NCI-H187 treated with DMSO at 0.1 percent for 48 hours (cell line): ENCODE results near the gene TTF1.

ENCODE experiments used
- DNase-seq: peaks from one replicate; lab custom pipeline; 2025; lab: John Stamatoyannopoulos, UW

The TTF1 gene

DNA sequence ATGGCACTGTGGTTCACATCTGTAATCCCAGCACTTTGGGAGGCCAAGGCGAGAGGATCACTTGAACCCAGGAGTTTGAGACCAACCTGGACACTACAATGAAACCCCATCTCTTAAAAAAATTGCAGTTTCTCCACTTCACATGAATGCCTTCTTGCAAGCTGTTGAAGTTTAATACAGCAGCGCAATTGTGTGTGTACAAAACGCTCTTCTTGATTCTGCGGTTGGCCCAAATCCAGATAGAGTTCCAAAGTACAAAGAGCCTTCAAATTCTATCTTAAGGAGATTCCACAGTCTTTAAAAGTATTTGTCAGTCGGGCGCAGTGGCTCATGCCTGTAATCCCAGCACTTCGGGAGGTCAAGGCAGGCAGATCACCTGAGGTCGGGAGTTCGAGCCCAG, 42.6 kb downstream of the TTF1 start:
- no peak for DNase-seq

GRCh38 chr9:132357764-132358163, 48.9 kb downstream of the TTF1 start:
- no peak for DNase-seq

GRCh38 chr9:132356324-132356924, 50.2 kb downstream of the TTF1 start:
- no peak for DNase-seq

DNA sequence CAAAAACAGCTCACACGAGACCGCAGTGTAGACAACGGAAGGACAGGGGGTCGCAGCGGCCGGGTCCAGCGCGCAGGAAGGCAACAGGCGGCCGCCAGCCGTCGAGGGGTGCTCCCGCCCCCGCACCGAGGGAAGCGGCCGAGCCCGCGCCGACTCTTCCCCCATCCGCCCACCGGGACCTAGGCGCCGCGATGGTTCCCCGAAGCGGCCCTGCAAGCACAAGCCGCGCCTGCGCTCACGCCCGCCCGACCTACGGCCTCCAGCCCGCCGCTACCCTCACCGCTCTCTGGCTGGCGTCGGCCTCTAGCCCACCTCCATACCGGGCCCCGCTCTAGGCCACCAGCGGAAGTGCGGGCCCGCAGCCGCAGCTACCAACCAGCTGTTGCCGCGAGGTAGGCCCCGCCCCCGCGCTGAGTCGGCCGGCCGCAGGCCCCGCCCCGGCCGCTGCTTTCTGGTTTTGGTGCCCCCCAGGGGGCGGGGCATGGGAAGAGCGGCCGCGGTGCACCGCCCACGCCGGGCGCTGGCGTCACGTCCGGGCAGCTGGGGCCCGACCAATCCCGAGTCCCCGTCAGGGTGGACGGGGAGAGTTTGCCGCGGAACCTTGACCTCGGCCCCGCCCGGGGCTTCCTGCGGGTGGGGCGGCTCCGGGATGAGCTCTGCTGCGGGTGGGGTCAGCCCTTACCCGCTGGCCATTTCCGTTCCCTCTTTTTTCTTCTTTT, 51.8 kb downstream of the TTF1 start, which contains the start of gene SETX:
Gene SETX, minus strand, starts transcription at position 350 of the 719 bp plus-strand sequence. CDS start 5,558 bp downstream, outside the sequence.
- DNase-seq, result peak; percentile 27

DNA sequence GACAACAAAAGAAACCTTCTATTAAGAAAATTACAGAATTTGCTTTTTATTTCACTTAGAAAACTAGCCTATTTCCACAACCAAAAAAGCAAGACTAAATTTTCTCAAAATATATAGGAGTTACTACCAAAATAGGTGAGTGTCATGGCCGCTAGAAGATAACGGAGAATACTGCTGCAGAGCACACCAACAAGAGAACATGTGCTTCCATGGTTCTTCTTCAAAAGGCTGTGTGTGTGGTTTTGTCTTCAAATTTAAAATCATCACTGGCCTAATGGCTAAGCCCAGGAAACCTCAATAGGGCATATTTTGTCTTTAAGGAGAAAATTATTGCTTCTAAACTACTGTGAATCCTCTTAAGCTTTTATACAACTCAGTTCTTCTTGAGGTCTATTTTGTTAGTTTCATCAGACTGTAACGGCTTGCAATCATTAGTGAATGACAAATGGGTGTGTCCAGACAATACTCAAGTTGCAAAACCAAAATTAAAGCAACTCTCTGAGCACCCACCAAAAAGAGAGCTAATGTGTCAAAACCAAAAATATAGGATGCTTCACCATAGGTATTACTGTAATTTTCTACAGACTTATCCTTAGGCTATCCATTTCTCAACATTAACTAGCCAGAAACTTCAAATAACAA, 55.1 kb downstream of the TTF1 start:
- no peak for DNase-seq

GRCh38 chr9:132350861-132351315, 55.8 kb downstream of the TTF1 start:
- DNase-seq, result no peak

DNA sequence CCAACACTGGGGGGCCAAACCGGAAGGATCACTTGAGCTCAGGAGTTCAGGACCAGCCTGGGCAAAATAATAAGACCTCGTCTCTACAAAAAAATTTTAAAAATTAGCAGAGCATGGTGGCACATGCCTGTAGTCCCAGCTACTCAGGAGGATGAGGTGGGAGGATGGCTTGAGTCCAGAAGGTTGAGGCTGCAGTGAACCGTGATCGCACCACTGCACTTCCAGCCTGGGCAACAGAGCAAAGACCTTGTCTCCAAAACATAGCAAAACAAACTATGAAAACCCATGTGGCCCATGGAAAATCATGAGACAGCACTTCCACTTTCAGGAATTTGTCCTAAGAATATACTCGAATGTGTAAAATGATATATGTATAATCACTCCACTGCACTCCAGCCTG, 58.0 kb downstream of the TTF1 start:
- no peak for DNase-seq

- DNase-seq, result no peak
Measured at GRCh38 chr9:132346177-132346576, 60.5 kb downstream of the TTF1 start.

DNA sequence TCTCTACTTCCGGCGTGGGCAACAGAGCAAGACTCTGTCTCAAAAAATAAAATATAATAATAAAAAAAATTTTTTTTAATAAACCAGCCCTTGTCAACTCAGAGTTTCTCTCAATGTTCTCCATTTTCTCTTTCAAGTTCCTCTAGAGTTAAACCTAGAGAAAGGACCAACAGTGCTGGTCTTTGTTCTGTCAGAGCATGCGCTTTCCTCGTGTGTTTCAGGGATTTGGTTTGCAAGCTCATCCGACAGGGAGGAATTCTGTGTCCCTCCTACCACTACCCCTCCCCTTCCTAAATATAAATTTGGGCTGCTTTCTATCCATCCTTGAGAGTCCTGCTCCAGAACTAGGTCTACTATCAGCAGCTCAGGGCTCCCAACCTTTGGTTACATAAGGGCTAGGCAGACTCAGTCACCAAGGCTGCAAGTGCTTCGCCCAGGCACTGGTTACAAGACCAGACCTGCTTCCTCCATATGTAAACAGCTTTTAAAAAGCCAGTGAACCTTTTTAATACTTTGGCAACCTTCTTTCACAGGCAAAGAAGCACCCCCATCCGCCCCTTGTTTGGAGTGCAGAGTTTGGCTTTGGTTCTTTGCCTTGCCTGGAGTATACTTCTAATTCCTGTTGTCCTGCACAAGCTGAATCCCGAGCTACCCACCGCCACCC, 65.3 kb downstream of the TTF1 start:
- no peak for DNase-seq

DNA sequence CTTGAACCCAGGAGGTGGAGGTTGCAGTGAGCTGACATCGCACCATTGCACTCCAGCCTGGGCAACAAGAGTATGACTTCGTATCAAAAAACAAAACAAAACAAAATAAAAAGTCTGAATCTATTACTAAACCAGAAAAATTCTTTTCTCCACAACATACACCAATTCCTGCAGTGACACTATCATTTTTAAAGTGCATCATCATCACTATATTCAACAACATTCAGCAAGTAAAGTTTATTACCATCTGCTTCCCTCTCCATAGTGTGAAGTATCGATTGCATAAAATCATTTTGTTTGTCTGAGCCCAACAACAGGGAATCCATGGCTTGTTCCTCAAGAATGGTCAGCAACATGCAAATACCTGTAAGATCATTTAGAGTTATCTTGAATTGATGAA, 72.3 kb downstream of the TTF1 start:
- DNase-seq, result no peak

GRCh38 chr9:132333556-132333955, 73.1 kb downstream of the TTF1 start:
- no peak for DNase-seq

GRCh38 chr9:132328580-132328979, 78.1 kb downstream of the TTF1 start:
- DNase-seq, result no peak

- DNase-seq, result no peak
Measured at GRCh38 chr9:132327537-132327936, 79.1 kb downstream of the TTF1 start.
